Pancreas (tissue), 10 donors: ENCODE results near the gene RPL37A. TPM values are rescaled to one million over a fixed set of nuclear protein-coding genes. Genes with fewer than 3 reads are reported as not detected.

Experiments
- ATAC-seq, 4 donors: fragments of 200-7000 bp; cut with Tn5 transposase; one replicate each; pipeline versions ENCODE4 v1.8.0 to v1.9.1; 2020; ENCODE audit warnings: mild to moderate bottlenecking in 4 of 4, moderate library complexity in 4 of 4
- DNase-seq, 6 donors: peaks; one replicate each; pipeline ENCODE4 v3.0.0-alpha.2; 2020
- FAIRE-seq: peaks from 2 replicates; lab custom pipeline; 2012; peaks lifted over from hg19 to GRCh38; lab: Jason Lieb, UNC
- H3K27ac ChIP-seq, 4 donors: fragments of 200-600 bp; sonication (generic); 1 replicate in 3 of 4; 2 replicates in 1 of 4; pipeline versions ENCODE4 v1.5.0 to v1.8.0; 2020
- H3K27me3 ChIP-seq, 4 donors: fragments of 200-600 bp; one replicate each; pipeline ENCODE4 v1.8.0; 2021
- H3K36me3 ChIP-seq, 3 donors: fragments of 200-600 bp; sonication (generic) in 1 of 3; one replicate each; pipeline versions ENCODE4 v1.5.0 to v1.8.0; 2020 to 2021
- H3K4me1 ChIP-seq, 3 donors: fragments of 200-600 bp; one replicate each; pipeline ENCODE4 v1.8.0; 2021
- H3K4me3 ChIP-seq, 4 donors: fragments of 200-600 bp; sonication (generic) in 2 of 4; one replicate each; pipeline versions ENCODE4 v1.5.0 to v1.8.0; 2020 to 2021
- H3K9me3 ChIP-seq, 4 donors: fragments of 200-600 bp; one replicate each; pipeline ENCODE4 v1.8.0; 2021
- WGBS, 2 donors: extraction: QIAGEN DNeasy Blood & Tissue Kit; methylation state at CpG; one replicate each; pipeline ENCODE4 v1.1.7; 2013; 5-methylcytosine and 5-hydroxymethylcytosine counted together
- intact Hi-C, 3 donors: fragments of 100-400 bp; cut with DNase I; formaldehyde crosslinking; loops; one replicate each; pipeline versions ENCODE4 v1.11.1 to v1.14.2; 2022
- polyA plus RNA-seq, 2 donors: library from polyadenylated mRNA; stranded (reverse); fragments of 200-250 nt; gene quantifications; one replicate each; pipeline ENCODE4 v1.2.3, GENCODE V29; 2013
- total RNA-seq, 6 donors: library from RNA; stranded (reverse); fragmentation: NEBNext Ultra II Directional in 4 of 6; extraction: Animal tissue kit (Norgen Biotek cat#: 25700) in 4 of 6; gene quantifications; one replicate each; pipeline versions ENCODE4 v1.2.1 to v1.2.4, GENCODE V29; 2021 to 2023
- TF ChIP-seq, protein P1 (sequence below), 4 donors: fragments of 200-600 bp; sonication (generic) in 3 of 4; IDR thresholded peaks; one replicate each; pipeline versions ENCODE4 v1.5.0 to v1.8.0; 2021; ENCODE audit warnings: antibody characterized with exemption in 4 of 4
- donor health status: healthy with polysubstance abuse.
- donor health status: DM: no; HTN: no; CAD: no; lungs with moderate emphysema.
- donor health status: DM: no; HTN: no; CAD: no.
- donor health status: control.
- donor health status: control.
- donor health status: Bipolar disorder and iron deficiency.
- donor health status: DM: yes; HTN: yes; CAD: no.
- donor health status: DM: no; HTN: no; CAD: no.
- donor health status: DM: no; HTN: no; CAD: no.
- donor health status: DM: yes; HTN: yes; CAD: no.

RPL37A gene
- total and polyA plus RNA-seq, 8 donors: 1,329 to 2,596 (median 1,625) TPM

- intact Hi-C loops: no loop called here
- Histone ChIP-seq H3K9me3 (no peaks in the 10 kb centered on the region), H3K4me3 (no peak overlapping the region), H3K4me1 (no peaks in the 10 kb centered on the region), H3K27me3 (no peaks in the 10 kb centered on the region), H3K27ac (no peak overlapping the region), H3K36me3 (peaks cover 0 to 24% (median 0%) of the 10 kb centered on the region in 3 donors)
- WGBS, 2 donors: 65 to 66% methylated on average over 3 of the region's 3 CpGs
- TF ChIP-seq, protein P1, sequence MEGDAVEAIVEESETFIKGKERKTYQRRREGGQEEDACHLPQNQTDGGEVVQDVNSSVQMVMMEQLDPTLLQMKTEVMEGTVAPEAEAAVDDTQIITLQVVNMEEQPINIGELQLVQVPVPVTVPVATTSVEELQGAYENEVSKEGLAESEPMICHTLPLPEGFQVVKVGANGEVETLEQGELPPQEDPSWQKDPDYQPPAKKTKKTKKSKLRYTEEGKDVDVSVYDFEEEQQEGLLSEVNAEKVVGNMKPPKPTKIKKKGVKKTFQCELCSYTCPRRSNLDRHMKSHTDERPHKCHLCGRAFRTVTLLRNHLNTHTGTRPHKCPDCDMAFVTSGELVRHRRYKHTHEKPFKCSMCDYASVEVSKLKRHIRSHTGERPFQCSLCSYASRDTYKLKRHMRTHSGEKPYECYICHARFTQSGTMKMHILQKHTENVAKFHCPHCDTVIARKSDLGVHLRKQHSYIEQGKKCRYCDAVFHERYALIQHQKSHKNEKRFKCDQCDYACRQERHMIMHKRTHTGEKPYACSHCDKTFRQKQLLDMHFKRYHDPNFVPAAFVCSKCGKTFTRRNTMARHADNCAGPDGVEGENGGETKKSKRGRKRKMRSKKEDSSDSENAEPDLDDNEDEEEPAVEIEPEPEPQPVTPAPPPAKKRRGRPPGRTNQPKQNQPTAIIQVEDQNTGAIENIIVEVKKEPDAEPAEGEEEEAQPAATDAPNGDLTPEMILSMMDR (IDR thresholded peaks at IDR 0.05): no peak
- DNase-seq (peak in 1 of 6 donors; percentile 15), FAIRE-seq (no peak), ATAC-seq (peak in 3 of 4 donors; percentile 30 to 82 (median 74))
These were observed 20.5 kb upstream of the RPL37A start for GRCh38 chr2:216478151-216478550.

GRCh38 chr2:216478791-216479190, 19.9 kb upstream of the RPL37A start:
- Histone ChIP-seq H3K36me3 (peaks cover 0 to 24% (median 3%) of the 10 kb centered on the region in 3 donors), H3K27ac (no peak overlapping the region), H3K9me3 (no peaks in the 10 kb centered on the region), H3K4me3 (no peak overlapping the region), H3K27me3 (no peaks in the 10 kb centered on the region), H3K4me1 (no peaks in the 10 kb centered on the region)
- no peak for DNase-seq
- ATAC-seq: no peak
- TF ChIP-seq, protein P1 (IDR thresholded peaks at IDR 0.05): no peak
- no peak for FAIRE-seq
- intact Hi-C loops: no loop called here
- WGBS, 2 donors: 79 to 89% methylated on average over 1 of the region's 1 CpG

DNA sequence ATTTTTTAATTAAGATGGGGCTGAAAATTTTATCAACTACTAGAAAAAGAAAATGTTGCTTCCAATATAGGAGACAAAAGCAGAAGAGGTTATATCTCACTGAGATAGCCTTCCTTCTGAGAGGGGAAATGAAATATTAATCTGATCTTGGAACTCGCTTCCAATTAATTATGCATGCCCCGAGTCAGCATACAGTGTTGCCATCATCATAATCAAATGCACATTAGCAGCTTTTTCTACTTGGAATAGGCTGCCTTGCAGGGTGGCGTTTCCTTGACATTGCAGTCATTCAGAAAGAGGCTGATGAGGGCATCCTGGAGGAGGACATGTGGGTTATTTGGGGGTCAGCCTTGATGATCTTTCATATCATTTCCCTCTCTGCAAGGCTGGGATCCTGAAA, 18.4 kb upstream of the RPL37A start:
- no peak for ATAC-seq
- TF ChIP-seq, protein P1 (IDR thresholded peaks at IDR 0.05): no peak

GRCh38 chr2:216482640-216483039, 16.0 kb upstream of the RPL37A start:
- Histone ChIP-seq H3K27ac (no peak overlapping the region), H3K36me3 (peaks cover 0 to 19% (median 3%) of the 10 kb centered on the region in 3 donors), H3K4me1 (no peaks in the 10 kb centered on the region), H3K9me3 (no peaks in the 10 kb centered on the region), H3K4me3 (no peak overlapping the region), H3K27me3 (no peaks in the 10 kb centered on the region)
- TF ChIP-seq, protein P1 (IDR thresholded peaks at IDR 0.05): no peak
- DNase-seq (no peak), ATAC-seq (no peak), FAIRE-seq (no peak)
- 86 to 89% methylated on average over 2 of the region's 2 CpGs for WGBS, 2 donors
- intact Hi-C loops: no loop called here

More for the DNA sequence above, 18.4 kb upstream of the RPL37A start:
- WGBS, 2 donors: 82% methylated on average over 3 of the region's 3 CpGs
- H3K4me3 ChIP-seq: no peak overlapping the region
- DNase-seq (no peak), FAIRE-seq (no peak)
- intact Hi-C loops: no loop called here
- H3K36me3 ChIP-seq: peaks cover 0 to 24% (median 3%) of the 10 kb centered on the region in 3 donors
- H3K4me1 ChIP-seq: no peaks in the 10 kb centered on the region
- no peak overlapping the region for H3K27ac ChIP-seq
- H3K27me3 ChIP-seq: no peaks in the 10 kb centered on the region
- no peaks in the 10 kb centered on the region for H3K9me3 ChIP-seq

GRCh38 chr2:216485237-216485636, 13.4 kb upstream of the RPL37A start:
- H3K36me3 ChIP-seq: peaks cover 0 to 5% (median 3%) of the 10 kb centered on the region in 3 donors
- WGBS, 2 donors: 82 to 91% methylated on average over 3 of the region's 3 CpGs
- intact Hi-C loops: no loop called here
- no peak overlapping the region for H3K27ac ChIP-seq
- no peak for ATAC-seq
- H3K9me3 ChIP-seq: no peaks in the 10 kb centered on the region
- TF ChIP-seq, protein P1 (IDR thresholded peaks at IDR 0.05): no peak
- no peaks in the 10 kb centered on the region for H3K4me1 ChIP-seq
- DNase-seq: no peak
- no peak overlapping the region for H3K4me3 ChIP-seq
- no peak for FAIRE-seq
- no peaks in the 10 kb centered on the region for H3K27me3 ChIP-seq
